NCI-H187 treated with DMSO at 0.1 percent for 48 hours (cell line): Measurements from ENCODE around the gene PRKAB2.
"Not testable (repeated sequence)": the region's sequence is repeated elsewhere in the genome, so short reads cannot be mapped to it uniquely, and the experiment has no call there.

Experiments used
- DNase-seq: peaks from one replicate; lab custom pipeline; 2025; lab: John Stamatoyannopoulos, UW

The PRKAB2 gene

DNA sequence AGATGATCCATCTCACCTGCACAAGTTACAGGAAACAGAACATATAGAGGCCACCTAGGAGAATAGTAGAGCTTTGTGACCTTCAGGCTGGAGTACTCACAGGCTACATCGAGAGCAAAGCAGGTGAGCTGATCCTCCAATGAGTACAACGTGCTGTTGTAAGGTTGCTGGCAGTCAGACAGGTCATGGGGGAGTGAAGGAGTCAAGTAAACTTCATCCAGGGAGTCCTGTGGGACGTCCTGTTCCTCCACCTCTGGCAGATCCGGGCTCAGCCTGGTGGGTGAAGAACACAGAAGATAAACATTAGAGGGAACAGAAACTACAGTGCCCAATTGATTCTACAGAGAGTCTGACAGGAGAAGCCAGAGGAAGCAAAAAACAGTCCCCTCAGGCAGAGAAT is 62.5 kb downstream of the PRKAB2 start:
- DNase-seq = no peak

DNA sequence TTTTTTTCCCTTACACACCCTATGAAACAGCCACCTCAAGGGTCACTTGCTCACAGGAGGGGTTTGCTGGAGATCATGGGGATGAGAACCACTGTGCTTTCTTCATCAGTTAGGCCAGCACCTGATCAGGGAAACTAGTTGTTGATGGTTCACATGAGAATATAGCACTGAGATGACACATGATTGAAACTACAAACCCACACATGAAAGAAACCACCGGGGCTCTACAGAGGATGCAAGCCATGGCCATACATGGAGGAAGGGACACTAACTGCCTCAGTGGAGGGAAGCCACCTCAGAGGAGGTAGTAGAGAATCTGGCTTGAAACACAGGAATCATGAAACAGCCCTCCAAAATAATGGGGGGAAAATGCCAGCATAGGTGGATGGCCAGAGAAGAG is 63.2 kb downstream of the PRKAB2 start:
- no peak for DNase-seq

DNA sequence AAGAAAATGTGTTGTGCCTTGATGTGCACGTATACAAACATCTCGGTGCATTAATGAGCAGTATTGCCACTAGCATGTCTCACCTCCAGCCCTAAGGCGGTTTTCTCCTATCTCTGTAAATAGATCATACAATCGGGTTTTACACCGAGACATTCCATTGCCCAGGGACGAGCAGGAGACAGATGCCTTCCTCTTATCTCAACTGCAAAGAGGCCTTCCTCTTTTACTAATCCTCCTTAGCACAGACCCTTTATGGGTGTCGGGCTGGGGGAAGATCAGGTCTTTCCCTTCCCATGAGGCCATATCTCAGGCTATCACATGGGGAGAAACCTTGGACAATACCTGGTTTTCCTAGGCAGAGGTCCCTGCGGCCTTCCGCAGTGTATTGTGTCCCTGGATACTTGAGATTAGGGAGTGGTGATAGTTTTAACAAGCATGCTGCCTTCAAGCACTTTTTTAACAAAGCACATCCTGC is 65.8 kb downstream of the PRKAB2 start:
- DNase-seq = not testable (repeated sequence)

DNA sequence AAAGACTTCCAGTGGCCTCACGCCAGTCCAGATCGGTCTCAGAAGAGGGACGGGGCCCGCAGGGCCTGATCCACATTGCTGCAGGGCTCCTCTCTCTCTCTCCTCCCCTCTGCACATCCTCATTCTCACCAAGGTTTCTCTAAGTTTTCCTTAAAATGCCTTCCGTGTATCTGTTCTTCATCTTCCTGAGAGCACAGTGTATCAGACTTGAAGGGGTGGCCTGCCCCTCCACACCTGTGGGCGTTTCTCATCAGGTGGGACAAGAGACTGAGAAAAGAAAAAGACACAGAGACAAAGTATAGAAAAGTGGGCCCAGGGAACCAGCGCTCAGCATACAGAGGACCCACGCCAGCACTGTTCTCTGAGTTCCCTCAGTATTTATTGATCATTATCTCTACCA is 66.4 kb downstream of the PRKAB2 start:
- DNase-seq = no peak
